Choroid plexus epithelial cell (primary cell): Measurements from ENCODE around the gene AGPAT3.

ENCODE experiments used
- DNase-seq: peaks from one replicate; pipeline ENCODE4 v3.0.0-alpha.2; 2010; ENCODE audit warnings: low read depth
- H3K4me3 ChIP-seq: 2 replicates; pipeline ENCODE4 v1.5.1; 2011; ENCODE audit warnings: low read depth, mild to moderate bottlenecking, control low read depth, low read length, moderate library complexity
- TF ChIP-seq, protein P1 (sequence below): conservative IDR thresholded peaks from 2 replicates; pipeline ENCODE4 v1.5.1; 2011; ENCODE audit warnings: low read depth, mild to moderate bottlenecking, control low read depth, inconsistent platforms, low read length, moderate library complexity

The AGPAT3 gene

DNA sequence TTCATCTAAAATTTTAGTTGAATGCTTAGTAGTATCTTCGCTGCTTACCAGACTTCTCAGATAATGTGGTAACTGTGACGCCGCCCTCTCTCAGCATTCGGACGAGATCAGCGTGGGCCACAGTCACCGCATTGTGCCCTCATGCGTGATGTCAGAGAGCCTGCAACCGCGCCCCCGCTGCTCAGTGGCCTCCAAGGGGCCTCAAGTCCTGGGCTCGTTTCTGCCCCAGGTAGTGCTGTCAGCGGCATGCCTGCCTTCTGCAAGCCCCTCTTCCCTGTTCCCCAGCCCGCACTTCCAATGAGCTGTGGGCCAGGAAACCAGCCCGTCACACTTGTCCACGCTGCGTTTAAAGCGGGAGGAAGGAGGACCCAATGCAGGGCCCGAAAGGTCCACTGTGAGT lies 85.5 kb downstream of the AGPAT3 start:
- H3K4me3 ChIP-seq = no peak overlapping the region
- no peak for DNase-seq
- TF ChIP-seq, protein P1, sequence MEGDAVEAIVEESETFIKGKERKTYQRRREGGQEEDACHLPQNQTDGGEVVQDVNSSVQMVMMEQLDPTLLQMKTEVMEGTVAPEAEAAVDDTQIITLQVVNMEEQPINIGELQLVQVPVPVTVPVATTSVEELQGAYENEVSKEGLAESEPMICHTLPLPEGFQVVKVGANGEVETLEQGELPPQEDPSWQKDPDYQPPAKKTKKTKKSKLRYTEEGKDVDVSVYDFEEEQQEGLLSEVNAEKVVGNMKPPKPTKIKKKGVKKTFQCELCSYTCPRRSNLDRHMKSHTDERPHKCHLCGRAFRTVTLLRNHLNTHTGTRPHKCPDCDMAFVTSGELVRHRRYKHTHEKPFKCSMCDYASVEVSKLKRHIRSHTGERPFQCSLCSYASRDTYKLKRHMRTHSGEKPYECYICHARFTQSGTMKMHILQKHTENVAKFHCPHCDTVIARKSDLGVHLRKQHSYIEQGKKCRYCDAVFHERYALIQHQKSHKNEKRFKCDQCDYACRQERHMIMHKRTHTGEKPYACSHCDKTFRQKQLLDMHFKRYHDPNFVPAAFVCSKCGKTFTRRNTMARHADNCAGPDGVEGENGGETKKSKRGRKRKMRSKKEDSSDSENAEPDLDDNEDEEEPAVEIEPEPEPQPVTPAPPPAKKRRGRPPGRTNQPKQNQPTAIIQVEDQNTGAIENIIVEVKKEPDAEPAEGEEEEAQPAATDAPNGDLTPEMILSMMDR = no peak

DNA sequence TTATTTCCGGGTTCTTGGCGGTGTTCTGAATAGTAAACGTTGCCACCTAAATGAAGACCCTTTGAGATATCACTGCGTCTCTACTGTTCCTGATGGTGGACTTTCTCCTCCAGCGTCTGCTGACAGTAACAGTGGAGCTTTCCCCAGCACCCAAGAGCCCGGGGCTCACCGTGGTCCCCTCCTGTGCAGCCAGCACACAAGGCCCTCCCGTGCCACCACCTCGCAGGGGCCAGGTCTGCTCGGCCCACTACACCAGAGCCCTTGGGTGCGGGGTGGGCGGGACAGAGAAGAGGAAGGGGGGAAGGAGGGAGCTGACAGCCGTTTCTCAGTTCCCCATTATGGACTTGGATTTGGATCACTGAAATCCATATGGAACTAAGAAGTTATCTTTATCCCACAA lies 85.9 kb downstream of the AGPAT3 start:
- TF ChIP-seq, protein P1 = no peak
- DNase-seq = no peak
- no peak overlapping the region for H3K4me3 ChIP-seq

DNA sequence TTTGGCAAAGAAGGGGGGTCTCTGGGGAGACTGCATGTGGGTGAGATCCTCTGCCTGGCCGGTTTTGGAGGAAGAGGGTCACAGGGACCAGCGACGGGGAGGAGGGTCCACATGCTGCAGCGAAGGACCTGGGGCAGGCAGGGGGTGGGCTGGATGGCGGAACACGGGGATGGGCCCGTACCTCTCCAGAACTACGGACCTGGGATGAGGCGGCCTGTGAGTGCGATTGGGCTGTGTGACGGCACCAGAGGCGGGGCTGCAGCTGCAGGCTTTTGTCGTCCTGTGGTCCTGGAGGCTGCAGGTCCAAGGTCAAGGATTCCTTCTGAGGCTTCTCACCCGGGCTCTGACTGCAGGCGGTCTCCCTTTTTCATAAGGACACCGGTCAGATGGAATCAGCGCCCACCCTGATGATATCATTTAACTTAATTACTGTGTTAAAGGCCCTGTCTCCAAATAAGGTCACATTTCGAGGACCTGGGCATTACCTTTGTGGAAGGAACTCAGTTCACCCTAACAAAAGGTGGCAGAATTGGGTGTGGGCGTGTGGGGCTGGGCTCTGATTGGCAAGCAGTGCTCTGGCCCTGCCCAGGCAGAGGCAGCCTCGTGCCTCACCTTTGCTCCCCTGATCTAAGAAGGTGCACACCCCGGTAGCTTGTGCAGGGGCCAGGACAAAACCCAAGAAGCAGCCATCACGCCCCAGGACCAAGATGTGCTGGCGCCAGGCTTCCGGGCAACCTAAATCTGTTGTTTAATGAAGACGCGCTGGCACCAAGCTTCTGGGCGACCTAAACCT lies 87.1 kb downstream of the AGPAT3 start:
- no peak overlapping the region for H3K4me3 ChIP-seq
- no peak for DNase-seq
- TF ChIP-seq, protein P1 = no peak

DNA sequence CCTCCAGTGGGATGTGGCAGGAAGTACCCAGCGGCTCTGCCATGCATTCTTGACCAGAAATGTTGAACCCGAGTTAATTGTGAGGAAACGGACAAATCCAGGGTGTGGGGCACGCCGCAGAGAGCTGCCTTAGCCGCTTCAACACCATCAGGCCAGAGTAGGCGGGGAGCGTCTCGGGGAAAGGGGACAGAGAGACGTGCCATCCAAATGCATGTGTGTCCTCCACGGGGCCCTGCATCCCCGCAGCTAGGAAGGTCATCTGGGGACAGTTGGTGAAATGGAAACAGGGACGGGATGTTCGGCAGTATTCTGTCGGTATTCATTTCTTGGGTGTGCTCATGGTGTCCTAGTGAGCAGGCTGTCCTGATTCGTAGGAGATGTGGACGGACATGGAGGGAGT lies 88.0 kb downstream of the AGPAT3 start:
- TF ChIP-seq, protein P1 = no peak
- DNase-seq = no peak
- H3K4me3 ChIP-seq = no peak overlapping the region

DNA sequence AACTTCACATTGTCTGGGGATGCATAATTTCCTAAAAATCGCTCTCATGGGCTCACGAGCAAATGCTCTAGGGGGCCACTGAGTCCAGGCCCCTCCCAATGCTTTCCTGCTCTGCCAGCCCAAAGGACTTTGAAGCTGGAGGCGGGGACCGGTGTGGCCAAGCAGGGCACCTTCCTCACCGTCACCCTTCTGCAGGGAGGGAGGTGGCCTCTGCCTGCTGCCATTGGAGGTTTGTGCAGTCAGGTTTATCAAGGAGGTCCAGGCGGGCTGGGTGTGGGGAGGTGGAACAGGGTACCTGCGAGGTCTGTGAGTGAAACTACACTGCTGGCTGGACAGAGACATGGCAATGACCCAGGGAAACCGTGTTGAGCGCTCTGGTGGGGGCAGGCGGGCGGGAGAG lies 89.0 kb downstream of the AGPAT3 start:
- DNase-seq = no peak
- TF ChIP-seq, protein P1 = no peak
- H3K4me3 ChIP-seq = no peak overlapping the region

DNA sequence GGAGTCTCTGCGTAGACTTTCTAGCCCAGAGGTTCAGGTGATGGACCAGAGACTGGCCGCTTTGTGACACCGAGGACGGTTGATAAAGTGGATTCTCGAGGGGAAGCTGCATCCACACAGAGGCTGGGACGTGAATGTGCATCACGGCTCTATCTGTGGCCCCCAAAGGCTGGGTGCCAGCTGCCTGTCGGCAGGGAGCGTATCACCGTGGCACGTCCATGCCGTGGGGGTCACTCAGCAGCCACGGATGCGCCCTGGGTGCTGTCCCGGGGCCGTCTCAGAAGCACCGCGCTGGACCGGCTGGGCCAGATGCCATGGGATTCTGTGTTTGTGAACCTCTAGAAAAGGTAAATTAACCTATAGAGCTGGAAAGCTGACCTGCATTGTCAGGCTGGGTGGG lies 89.9 kb downstream of the AGPAT3 start:
- TF ChIP-seq, protein P1 = no peak
- no peak overlapping the region for H3K4me3 ChIP-seq
- no peak for DNase-seq
